Amniotic epithelial cell (primary cell): ENCODE data around the gene AP3S1.

Source experiments
- DNase-seq: peaks from one replicate; pipeline ENCODE4 v3.0.0-alpha.2; 2010; ENCODE audit warnings: low read depth

The AP3S1 gene

DNA sequence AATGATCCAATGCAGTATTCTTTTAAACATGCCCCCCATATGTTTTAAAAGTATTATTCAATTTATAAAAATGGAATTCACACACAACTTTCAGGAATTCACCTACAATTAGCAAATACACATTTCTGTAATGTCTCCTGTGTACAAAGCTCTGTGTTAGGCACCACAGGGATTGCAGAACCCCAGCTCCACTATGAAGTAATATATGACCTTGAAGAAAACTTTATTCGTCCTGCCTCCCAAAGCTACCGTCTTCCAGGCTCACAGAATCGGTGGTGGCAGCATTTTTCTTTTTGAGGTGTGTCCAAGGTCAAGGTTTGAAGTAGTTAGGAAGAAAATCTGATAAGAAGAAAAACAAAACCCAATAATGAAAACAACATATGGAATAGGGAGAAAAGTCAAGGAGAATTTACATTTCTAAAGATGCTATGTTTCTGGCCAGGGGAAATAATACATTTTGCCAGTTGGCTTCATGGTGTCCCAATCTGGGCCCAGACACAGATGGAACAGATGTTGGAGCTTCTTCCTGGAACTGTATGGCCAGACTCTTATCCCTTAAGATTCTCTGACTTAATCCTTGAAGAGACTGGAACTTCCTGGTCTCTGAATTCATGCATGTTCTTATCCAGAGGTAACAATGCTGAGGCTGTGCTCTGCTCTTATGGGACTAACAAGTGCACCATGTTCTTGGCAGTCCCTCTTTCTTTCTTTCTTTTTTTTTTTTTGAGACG lies 98.5 kb downstream of the AP3S1 start:
- no peak for DNase-seq

DNA sequence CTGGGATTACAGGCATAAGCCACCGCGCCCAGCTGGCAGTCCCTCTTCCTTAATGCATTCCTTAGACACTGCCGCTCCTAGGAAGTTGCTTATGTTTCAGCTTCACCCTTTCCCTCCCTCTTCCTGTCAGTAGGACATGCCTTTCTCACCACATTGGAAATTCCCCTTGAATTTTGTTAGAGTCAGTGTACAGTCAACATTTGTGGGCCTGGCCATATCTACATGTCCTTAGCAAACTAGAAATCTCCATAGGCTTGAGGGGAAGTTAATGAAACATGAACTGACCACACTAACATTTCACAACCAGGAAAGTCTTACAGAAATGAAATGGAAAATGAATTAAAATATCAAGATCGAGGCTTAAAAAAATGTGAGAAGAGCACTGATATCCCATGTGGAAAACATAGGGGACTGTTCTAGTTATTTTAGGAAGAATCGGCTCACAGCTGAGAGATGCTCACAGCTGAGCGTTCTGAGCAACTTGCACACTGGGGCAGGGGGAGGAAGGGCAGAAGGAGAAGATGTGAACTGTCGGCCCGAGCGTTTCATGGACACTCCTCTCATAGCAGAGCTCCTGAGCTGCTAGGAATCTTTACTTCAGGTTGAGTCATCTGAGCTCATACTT lies 99.4 kb downstream of the AP3S1 start:
- DNase-seq, result peak; percentile 98

DNA sequence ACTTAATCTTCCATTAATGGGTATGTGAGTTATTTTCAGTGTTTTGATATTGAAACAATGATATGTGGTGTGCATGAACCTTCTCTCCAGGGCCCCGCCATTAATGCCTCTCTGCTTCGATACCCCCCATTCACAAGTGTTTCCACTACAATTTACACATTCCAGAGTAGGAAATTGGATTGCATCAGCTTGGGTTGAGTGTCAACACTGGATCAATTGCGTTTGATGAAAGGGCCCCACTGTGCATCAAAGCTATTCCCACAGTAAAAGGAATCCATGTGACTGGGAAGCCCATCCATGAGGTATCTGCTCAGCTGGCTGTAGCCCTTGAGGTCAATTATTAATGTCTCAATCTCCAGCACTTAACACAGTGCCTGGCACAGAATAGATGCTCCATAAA lies 102.8 kb downstream of the AP3S1 start:
- no peak for DNase-seq

DNA sequence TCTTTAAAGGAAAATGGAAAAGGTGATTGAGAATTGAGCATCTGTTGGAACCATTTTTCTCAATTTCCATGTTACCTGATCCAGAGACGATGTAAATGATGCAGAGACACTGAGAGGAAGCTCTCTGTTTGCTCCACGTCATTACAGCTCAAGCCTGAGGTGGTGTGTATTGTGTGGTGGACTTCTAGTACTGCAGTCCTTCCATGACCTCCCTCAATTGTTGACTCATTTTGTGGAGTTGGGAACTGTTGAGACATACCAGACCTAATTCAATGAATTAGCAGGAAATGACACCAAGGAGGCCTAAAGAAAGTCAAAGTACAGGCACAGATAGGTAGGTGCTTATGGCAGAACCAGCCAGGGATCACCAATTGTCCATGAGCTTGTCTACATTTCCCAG lies 104.9 kb downstream of the AP3S1 start:
- DNase-seq, result peak; percentile 62

DNA sequence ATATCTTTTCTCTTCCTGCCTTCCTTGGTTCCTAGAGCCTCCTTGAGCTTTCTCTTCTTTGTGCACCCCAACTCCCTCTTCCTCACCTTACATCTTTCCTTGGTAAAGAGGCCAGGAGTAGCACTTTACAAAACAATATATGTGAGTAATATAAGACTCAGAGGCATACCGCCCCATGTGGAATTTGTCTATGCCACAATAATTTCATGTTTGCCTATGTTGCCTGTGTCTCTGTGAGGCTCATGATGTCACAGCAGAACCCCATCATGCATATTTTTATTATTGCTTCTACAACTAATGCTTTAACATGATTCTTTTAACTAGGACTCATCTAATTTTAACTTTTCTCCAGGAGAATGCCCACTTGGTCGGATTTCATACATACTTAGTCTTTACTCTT lies 105.5 kb downstream of the AP3S1 start:
- DNase-seq, result peak; percentile 41

DNA sequence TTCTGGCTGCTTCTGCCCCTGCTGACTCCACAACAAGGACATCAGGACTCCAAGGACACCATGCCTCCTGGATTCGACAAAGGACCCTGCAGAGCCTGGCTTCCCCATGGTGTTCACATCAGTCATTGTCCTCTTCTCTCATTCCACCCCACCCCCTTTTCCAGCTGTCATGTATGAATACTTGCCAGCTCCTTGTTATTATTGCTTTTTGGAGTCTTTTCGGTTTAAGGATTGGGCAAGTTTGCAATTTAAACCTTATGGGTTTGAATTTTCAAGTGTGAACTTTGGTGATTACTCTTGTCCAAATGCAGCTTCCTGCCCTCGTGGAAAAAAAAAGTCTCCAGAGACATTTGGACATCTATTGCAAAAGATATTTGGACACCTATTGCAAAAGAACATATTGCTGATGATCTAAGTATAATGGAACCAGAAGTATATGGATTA lies 106.4 kb downstream of the AP3S1 start:
- DNase-seq, result no peak

DNA sequence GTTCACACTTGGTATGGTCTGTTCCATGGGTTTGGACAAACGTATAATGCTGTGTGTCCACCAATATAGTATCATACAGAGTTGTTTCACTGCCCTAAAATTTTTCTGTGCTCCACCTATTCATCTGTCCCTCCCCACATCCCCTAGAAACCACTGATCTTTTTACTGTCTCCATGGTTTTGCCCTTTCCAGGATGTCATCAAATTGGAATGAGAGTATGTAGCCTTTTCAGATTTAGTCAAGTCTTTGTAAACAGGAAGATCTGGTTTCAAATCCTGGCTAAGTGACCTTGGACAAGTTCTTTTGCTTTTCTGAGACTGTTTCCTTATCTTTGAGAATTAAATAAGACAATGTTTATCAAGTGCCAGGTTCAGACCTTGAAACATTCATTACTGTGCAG lies 107.4 kb downstream of the AP3S1 start:
- peak; percentile 38 for DNase-seq

DNA sequence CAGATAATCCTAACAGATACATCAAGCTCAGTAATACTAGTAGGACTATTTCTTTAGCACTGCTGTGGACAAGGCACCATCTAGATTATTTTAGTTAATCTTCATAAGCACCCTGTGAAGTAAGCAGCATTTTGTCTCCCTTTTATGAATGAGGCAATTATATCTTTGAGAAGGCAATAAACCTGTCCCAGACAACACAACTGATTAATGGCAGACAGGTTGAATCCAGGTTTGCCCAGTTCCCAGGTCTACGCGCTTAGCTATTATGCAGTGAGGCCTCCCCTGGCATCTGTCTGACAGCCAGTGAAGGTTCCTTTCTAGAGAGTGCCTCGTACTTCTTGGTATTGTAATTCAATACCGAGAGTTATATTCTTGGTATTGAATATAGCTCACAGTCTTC lies 110.9 kb downstream of the AP3S1 start:
- DNase-seq, result no peak

DNA sequence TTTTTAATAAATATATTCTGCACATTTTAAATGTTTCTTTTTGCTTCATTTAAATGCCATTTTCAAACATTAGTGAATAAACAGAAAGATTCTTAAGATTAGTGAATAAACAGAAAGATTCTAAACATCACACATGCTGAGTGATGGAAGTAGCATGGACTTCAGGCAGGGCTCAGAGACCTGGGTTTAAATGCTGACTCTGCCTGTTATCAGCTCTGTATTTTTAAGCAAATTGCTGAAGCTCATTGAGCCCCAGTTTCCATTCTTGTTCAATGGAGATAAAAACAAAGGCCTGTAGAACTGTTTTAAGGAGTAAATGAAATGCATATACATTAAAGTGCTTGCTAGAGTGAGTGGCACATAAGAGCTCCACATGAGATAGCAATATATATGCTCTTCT lies 112.4 kb downstream of the AP3S1 start:
- DNase-seq, result no peak

DNA sequence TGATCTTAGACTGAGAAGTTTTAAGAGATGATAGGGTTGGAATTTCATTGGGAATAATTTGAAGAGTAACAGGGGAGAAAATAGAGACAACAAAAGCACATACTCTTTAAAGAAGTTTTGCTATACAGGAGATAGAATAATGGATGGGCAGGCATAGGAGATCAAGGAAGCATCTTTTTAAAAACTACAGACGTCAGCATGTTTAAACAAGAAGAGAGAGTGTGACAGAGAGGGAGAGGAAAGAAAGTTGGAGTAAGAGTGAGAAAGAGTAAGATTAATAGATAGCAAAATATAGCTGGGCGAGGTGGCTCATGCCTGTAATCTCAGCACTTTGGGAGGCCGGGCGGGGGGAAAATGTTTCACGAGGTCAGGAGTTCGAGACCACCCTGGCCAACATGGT lies 115.2 kb downstream of the AP3S1 start:
- no peak for DNase-seq

DNA sequence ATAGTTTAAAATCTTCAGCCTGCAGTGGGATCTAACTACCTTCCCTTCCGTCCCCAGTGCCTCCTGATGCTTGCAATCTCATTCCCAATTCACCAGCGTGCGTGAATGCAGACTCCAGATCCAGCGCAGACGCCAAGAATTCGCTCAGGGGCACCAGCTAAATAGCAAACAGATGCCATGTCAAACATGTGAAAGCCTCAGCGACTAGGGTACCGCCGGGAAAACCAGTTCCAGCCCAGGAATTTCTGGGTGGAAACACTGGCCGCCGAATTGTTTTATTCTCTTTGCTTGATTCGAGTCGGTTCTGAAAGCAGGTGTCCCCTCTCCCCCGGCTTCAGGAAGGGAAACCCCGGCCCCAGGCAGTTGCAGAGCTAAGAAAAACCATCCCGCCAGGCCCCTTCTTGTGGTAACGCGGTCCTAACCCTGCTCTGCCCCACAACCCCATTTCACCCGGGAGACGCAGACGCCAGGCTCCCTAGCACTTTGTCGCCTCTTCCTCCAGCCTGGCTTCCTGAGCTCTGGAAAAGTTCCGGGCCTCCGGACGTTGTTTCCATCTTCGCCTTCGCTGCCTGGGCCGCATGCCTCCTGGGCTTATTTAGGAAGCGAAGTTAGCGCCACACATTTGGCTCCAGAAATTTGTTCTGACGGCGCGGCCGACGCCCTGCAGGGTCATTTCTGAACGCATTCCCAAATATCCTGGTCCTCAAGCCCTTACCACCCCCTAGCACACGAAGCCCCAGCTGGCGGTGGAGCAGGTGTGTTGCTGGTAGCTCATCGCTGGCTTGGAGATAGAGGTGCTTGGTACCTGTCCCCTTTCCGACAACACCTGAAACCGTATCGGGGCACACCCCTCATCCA lies 119.9 kb downstream of the AP3S1 start:
- no peak for DNase-seq

DNA sequence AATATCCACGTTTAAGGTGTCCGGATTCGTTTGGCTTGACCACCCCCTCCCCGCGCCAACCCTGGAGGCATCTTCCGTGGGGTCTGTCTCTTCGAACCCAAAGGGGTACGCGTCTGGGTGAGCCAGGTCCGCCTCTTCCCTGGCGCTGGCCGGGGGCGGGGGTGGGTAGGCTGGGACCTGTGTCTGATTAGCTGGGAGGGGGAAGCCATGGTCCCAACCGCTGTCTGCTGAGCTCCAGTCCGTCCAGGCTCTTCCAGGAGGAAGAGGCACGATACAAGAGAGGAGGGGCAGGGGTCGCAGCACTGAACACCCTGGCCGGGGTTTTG lies 120.5 kb downstream of the AP3S1 start, which contains the start of gene LVRN:
TSS of gene LVRN (plus strand) at position 237 of the 326 bp plus-strand sequence. CDS start 143 bp downstream, outside the sequence.
- DNase-seq, result no peak

DNA sequence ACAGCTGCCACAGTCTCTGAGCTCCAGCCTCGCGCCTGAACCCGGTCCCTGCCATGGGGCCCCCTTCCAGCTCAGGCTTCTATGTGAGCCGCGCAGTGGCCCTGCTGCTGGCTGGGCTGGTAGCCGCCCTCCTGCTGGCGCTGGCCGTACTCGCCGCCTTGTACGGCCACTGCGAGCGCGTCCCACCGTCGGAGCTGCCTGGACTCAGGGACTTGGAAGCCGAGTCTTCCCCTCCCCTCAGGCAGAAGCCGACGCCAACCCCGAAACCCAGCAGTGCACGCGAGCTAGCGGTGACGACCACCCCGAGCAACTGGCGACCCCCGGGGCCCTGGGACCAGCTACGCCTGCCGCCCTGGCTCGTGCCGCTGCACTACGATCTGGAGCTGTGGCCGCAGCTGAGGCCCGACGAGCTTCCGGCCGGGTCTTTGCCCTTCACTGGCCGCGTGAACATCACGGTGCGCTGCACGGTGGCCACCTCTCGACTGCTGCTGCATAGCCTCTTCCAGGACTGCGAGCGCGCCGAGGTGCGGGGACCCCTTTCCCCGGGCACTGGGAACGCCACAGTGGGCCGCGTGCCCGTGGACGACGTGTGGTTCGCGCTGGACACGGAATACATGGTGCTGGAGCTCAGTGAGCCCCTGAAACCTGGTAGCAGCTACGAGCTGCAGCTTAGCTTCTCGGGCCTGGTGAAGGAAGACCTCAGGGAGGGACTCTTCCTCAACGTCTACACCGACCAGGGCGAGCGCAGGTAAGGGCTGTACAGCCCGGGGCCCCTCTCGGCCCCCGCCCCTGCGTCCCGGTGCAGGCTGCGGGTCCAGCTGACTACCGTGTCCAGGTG lies 121.0 kb downstream of the AP3S1 start:
- no peak for DNase-seq

DNA sequence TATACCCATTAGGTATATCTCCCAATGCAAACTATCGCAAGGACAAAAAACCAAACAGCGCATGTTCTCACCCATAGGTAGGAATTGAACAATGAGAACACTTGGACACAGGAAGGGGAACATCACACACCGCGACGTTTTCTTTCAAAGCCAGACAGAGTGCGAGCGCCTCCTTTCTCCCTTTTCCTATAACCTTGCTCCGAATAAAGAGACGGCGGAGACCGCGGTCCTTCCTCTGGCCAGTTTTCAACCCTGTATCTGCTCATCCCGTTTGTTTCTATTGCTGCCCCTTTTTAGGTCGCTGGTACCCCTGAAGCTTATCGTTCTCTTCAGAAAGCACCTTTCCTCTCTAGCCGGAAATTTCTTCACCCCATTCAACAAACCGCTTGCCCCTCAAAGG lies 121.8 kb downstream of the AP3S1 start:
- DNase-seq, result peak; percentile 22
